ENCODE data around the gene DEDD2.

- no peak for TF ChIP-seq CTCF (conservative IDR thresholded peaks at IDR 0.05; ENCODE audit: low read depth, low read length)
- no peak for TF ChIP-seq EZH2 (IDR thresholded peaks at IDR 0.05; ENCODE audit: low read length, unreplicated experiment)
- no peak for TF ChIP-seq EZH2phosphoT487 (IDR thresholded peaks at IDR 0.05; ENCODE audit: borderline replicate concordance, low read length)
Measured at GRCh38 chr19:42172261-42172660, 45.2 kb downstream of the DEDD2 start.
